Stimulated activated CD4-positive, alpha-beta T cell treated with anti-CD3 and anti-CD28 coated beads, Interleukin-15, amount 100 ng/mL, for 48 hours (primary cell): ENCODE results near the gene ZNF514.
"Not testable (repeated sequence)": the region's sequence is repeated elsewhere in the genome, so short reads cannot be mapped to it uniquely, and the experiment has no call there.

Experiments used
- DNase-seq, 2 donors: peaks; one replicate each; pipeline ENCODE4 v3.0.0-alpha.2; 2020; ENCODE audit warnings: low read depth in 2 of 2

ZNF514 gene

GRCh38 chr2:95138702-95139101 is 20.9 kb downstream of the ZNF514 start:
- no peak for DNase-seq

GRCh38 chr2:95122197-95122551 is 37.5 kb downstream of the ZNF514 start:
- no peak for DNase-seq

DNA sequence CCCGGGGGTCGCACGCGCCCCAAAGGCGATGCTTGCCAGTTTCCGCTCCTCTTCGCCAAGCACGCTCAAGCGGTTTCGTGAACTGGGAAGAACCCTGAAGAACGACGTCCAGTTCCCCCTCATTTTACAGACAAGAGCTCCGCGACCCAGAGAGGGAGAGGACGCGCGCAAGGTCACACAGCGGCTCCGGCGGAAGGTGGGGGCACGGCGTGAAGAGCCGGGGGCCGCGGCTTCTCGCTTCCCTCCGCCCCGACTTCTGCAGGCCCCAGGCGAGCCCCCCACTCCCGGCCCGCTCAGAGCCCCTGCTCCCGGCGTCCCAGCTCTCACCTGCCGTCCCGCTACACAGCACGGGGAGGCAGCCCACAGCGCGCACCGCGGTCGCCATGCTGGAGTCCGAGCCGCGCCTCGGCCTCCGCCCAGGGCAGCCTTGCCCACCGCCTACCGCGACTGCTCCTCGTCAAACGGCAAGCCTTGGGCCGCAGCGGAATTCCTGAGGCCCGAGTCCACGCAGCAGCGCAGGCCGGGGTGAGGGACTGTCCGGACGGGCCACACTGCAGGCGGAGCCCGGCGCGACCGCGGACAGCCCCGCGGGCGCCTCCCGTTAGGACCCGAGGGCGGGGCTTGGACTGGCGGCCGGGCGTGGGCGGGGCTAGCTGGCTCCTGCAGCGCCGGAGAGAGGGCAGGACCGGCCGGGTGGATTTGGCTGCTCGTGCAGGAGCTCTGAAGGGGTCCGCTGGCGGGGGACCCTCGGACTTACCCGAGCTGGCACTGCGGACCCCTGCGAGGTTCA is 38.0 kb downstream of the ZNF514 start, which contains the start of gene MRPS5:
MRPS5 (minus strand) TSS at position 402 of the 790 bp plus-strand sequence; CDS start at position 385, 17 bp downstream.
- peak; percentile 82 to 89 for DNase-seq

DNA sequence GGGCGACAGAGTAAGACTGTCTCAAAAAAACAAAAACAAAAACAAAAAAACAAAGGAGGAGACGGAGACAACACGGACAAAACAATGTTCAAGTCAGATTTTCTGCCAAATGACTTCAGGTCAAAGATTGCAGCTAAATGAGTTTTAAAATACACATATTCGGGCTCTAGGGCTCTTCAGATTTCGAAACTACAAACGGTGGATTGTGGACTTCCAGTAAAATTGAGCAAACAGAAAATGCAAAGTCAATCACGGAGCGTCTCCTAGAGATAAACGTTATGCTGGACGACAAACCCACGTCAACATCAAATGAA is 38.6 kb downstream of the ZNF514 start:
- DNase-seq = no peak

- peak; percentile 32 to 61 for DNase-seq
These were observed 44.2 kb downstream of the ZNF514 start for GRCh38 chr2:95115418-95115817.

DNA sequence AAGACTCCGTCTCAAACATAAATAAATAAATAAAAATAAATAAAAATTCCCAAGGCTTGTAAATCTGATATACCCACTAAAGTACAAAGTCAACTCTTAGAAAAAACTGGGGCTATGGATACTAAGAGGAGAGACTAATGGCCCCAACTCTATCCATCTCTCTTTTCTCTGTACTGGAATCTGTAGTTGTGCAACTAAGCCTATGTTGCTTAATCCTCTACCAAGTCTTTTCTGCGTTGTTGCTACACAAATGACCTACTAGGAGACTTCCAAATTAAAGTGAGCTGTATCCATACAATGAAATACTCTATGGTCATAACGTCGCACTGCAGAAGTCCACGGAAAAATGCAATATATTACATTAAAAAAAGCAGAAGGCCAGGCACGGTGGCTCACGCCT is 46.2 kb downstream of the ZNF514 start:
- no peak for DNase-seq

DNA sequence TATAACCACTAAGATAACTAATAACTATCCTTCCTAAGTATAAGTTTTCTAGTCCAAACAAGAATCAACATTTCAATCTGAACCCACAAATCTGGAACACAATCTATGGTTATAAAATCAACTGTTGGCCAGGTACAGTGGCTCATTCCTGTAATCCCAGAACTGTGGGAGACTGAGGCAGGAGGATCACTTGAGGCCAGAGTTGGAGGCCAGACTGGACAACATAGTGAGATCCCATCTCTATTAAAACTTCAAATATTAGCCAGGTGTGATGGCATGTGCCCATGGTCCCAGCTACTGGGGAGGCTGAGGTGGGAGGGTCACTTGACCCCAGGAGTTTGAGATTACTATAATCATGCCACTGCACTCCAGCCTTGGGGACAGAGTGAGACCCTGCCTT is 49.3 kb downstream of the ZNF514 start:
- DNase-seq = no peak

DNA sequence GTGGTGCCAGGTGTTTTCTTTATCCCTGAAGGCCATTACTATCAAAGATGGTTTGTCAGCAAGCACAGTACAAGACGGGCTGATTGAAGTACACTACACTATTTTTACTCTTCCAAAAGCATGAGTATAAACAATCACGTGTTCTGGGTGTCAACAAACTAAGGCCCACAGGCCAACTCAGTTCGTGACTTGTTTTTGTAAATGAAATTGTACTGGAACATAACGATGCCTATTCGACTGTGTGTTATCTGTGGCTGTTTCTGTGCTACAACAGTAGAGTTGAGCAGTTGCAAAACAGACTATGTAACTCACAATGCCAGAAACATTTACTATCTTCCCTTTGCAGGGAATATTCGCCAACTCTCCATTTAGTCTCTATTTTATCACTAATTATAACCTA is 50.4 kb downstream of the ZNF514 start:
- DNase-seq = no peak

- no peak for DNase-seq
These were observed 53.6 kb downstream of the ZNF514 start for GRCh38 chr2:95106081-95106480.

- DNase-seq = no peak
These were observed 55.0 kb downstream of the ZNF514 start for GRCh38 chr2:95104606-95105005.

DNA sequence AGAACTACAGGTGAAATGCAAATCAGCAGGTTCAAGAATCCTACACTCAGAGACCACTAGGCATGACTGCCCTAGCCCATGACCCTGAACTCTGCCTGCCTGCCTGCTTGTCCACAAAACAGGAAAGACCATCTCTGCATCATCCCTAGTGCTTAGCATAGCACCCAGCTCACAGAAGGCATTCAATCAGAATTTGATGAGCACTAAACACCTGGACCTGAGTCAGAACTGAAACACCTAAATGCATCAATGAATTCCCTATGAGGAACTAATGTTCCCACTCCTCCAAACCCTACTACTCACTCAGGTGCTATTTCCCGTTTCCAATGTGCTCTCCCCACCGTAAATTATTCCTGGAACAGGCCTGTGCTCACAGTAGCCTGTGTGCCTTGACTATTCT is 59.7 kb downstream of the ZNF514 start:
- DNase-seq = no peak

DNA sequence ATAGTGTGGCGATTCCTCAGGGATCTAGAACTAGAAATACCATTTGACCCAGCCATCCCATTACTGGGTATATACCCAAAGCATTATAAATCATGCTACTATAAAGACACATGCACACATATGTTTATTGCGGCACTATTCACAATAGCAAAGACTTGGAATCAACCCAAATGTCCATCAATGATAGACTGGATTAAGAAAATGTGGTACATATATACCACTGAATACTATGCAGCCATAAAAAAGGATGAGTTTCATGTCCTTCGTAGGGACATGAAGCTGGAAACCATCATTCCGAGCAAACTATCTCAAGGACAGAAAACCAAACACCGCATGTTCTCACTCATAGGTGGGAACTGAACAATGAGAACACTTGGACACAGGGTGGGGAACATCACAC is 61.4 kb downstream of the ZNF514 start:
- DNase-seq = not testable (repeated sequence)
